K562 (cell line): ENCODE data around the gene ARHGAP33. TPM values are rescaled to one million over a fixed set of nuclear protein-coding genes. Genes with fewer than 3 reads are reported as not detected.

Experiments
- CBX5 ChIP-seq: IDR thresholded peaks from 2 replicates; pipeline ENCODE4 v1.6.1; 2014; ENCODE audit warnings: low read depth, borderline replicate concordance
- CHD4 ChIP-seq: fragments of 200-600 bp; sonication (generic); IDR thresholded peaks from 3 replicates; pipeline ENCODE4 v1.6.1; 2012; ENCODE audit warnings: low read depth, mild to moderate bottlenecking, mixed read lengths, low read length, inconsistent platforms; ENCODE audit not compliant: insufficient read depth, insufficient replicate concordance, poor library complexity, severe bottlenecking
- ETV6 ChIP-seq, 3 experiments: fragments of 150-350 bp in 1 of 3; sonication (generic) in 1 of 3; formaldehyde crosslinking in 1 of 3; IDR thresholded peaks; 2 replicates each; pipeline versions ENCODE4 v1.6.1 to v1.8.0; 2014 to 2022; ENCODE audit warnings: borderline replicate concordance in 2 of 3, low read depth in 2 of 3, antibody characterized with exemption in 1 of 3, low read length in 1 of 3, mild to moderate bottlenecking in 1 of 3, missing genetic modification reagents in 1 of 3
- FOS ChIP-seq: IDR thresholded peaks from 3 replicates; pipeline ENCODE4 v1.6.1; 2011; ENCODE audit not compliant: insufficient read length; ENCODE audit errors: extremely low read depth
- POLR2AphosphoS5 ChIP-seq: IDR thresholded peaks from 2 replicates; pipeline ENCODE4 v1.6.1; 2011; ENCODE audit warnings: mild to moderate bottlenecking, low read depth, low read length, moderate library complexity; ENCODE audit not compliant: control insufficient read depth, insufficient read depth
- ZBED1 ChIP-seq: IDR thresholded peaks from 2 replicates; pipeline ENCODE4 v1.6.1; 2014
- ZMIZ1 ChIP-seq, 2 experiments: fragments of 150-350 bp in 1 of 2; IDR thresholded peaks; 2 replicates each; pipeline ENCODE4 v1.6.1; 2012 to 2016; ENCODE audit warnings: low read depth in 2 of 2, low read length in 2 of 2, mild to moderate bottlenecking in 1 of 2, moderate library complexity in 1 of 2
- ZNF561 ChIP-seq: fragments of 450-650 bp; formaldehyde crosslinking; conservative IDR thresholded peaks from 2 replicates; pipeline ENCODE4 v1.4.0; 2020; ENCODE audit warnings: mild to moderate bottlenecking, moderate library complexity
- ZNF699 ChIP-seq: fragments of 250-450 bp; sonication (Bioruptor Pico); IDR thresholded peaks from 2 replicates; pipeline ENCODE4 v1.8.0; 2021; ENCODE audit warnings: mild to moderate bottlenecking, moderate library complexity; ENCODE audit not compliant: insufficient replicate concordance
- ZNF780A ChIP-seq: fragments of 250-450 bp; sonication (Bioruptor Pico); IDR thresholded peaks from 2 replicates; pipeline ENCODE4 v1.5.0; 2021; ENCODE audit warnings: mild to moderate bottlenecking
- polyA plus RNA-seq, 8 experiments: library from polyadenylated mRNA; depleted of rRNA in 4 of 8; stranded (reverse) in 5 of 8; unstranded in 3 of 8; fragments of >200 nt; fragmentation: Nextera tagmentation in 2 of 8; fragmentation: Illumina TruSeq in 1 of 8; extraction: Ambion mirVana in 2 of 8; extraction: Trizol in 1 of 8; gene quantifications; 2 replicates each; pipeline versions ENCODE4 v1.2.1 to v1.2.3, GENCODE V29; 2011 to 2014; ENCODE audit warnings: inconsistent platforms in 1 of 8, missing spikeins in 1 of 8
- total RNA-seq, 7 experiments: library from RNA; depleted of rRNA in 6 of 7; stranded (reverse); fragments of >200 nt in 6 of 7; fragmentation: Illumina TruSeq in 2 of 7; extraction: Trizol in 2 of 7; gene quantifications; 2 replicates each; pipeline versions ENCODE4 v1.2.1 to v1.2.3, GENCODE V29; 2011 to 2021; ENCODE audit warnings: low replicate concordance in 1 of 7
- TF ChIP-seq, protein P1 (sequence below): fragments of 450-650 bp; IDR thresholded peaks from 2 replicates; pipeline ENCODE4 v1.6.1; 2016; ENCODE audit warnings: mild to moderate bottlenecking, moderate library complexity

The ARHGAP33 gene
- total and polyA plus RNA-seq, 9 of the 15 experiments (the other 6 are each of a cell fraction or from before 2014, with no cell fraction given) = 0.06 to 26.6 (median 1.6) TPM; not detected in 1

DNA sequence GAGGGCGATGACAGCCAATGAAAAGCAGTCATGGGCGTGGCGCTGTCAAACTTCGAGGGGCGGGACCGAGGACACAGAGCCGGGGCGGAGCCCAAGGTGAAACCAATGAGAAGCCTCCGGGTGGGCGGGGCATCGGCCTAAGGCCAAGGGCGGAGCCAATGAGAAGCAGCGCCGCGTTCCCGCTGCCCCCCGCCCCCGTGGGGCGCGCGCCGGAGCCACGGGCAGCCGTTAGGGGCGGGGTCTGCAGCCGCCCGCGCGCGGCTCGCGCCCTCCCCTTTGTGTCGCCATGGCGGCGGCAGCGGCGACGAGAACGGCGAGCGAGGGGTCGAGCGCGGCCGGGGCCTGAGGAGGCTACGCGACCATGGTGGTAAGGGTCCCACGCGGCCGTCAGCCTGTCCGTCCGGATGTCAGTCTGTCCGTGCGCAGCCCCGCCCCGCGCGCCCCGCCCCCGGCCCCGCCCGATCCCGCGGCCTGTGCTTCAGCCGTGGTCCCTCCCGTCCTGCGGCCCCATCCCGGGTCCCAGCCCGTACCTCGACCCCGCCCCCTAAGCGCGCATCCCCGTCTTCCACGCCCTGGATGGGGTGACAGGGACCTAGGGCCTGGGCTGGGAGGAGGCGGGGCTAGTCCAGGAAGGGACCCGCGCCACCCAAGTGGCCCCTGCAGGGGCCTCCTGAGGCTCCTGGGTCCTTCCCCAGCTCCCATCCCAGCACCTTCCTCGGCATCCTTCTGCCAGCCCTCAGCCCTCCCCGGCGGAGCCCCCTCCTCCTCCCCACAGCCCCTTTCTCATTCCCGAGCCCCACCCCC is at the start of gene ARHGAP33 (continued):
- TF ChIP-seq ZNF699 (CRISPR knock-in tag) (no peak), CBX5 (no peak), POLR2AphosphoS5 (no peak), FOS (peak; percentile 64), ZNF780A (CRISPR knock-in tag) (no peak), ETV6 (IDR thresholded peaks at IDR 0.05; ENCODE audit: borderline replicate concordance in 1 of 2, low read depth in 2 of 2, low read length in 1 of 2) (no peak), ETV6 (CRISPR knock-in tag; IDR thresholded peaks at IDR 0.05; ENCODE audit: borderline replicate concordance) (no peak), ZNF561 (CRISPR knock-in tag) (no peak), ZBED1 (no peak), ZMIZ1 (IDR thresholded peaks at IDR 0.05; ENCODE audit: low read depth in 2 of 2, low read length in 2 of 2) (no peak), CHD4 (no peak)
- TF ChIP-seq, protein P1, sequence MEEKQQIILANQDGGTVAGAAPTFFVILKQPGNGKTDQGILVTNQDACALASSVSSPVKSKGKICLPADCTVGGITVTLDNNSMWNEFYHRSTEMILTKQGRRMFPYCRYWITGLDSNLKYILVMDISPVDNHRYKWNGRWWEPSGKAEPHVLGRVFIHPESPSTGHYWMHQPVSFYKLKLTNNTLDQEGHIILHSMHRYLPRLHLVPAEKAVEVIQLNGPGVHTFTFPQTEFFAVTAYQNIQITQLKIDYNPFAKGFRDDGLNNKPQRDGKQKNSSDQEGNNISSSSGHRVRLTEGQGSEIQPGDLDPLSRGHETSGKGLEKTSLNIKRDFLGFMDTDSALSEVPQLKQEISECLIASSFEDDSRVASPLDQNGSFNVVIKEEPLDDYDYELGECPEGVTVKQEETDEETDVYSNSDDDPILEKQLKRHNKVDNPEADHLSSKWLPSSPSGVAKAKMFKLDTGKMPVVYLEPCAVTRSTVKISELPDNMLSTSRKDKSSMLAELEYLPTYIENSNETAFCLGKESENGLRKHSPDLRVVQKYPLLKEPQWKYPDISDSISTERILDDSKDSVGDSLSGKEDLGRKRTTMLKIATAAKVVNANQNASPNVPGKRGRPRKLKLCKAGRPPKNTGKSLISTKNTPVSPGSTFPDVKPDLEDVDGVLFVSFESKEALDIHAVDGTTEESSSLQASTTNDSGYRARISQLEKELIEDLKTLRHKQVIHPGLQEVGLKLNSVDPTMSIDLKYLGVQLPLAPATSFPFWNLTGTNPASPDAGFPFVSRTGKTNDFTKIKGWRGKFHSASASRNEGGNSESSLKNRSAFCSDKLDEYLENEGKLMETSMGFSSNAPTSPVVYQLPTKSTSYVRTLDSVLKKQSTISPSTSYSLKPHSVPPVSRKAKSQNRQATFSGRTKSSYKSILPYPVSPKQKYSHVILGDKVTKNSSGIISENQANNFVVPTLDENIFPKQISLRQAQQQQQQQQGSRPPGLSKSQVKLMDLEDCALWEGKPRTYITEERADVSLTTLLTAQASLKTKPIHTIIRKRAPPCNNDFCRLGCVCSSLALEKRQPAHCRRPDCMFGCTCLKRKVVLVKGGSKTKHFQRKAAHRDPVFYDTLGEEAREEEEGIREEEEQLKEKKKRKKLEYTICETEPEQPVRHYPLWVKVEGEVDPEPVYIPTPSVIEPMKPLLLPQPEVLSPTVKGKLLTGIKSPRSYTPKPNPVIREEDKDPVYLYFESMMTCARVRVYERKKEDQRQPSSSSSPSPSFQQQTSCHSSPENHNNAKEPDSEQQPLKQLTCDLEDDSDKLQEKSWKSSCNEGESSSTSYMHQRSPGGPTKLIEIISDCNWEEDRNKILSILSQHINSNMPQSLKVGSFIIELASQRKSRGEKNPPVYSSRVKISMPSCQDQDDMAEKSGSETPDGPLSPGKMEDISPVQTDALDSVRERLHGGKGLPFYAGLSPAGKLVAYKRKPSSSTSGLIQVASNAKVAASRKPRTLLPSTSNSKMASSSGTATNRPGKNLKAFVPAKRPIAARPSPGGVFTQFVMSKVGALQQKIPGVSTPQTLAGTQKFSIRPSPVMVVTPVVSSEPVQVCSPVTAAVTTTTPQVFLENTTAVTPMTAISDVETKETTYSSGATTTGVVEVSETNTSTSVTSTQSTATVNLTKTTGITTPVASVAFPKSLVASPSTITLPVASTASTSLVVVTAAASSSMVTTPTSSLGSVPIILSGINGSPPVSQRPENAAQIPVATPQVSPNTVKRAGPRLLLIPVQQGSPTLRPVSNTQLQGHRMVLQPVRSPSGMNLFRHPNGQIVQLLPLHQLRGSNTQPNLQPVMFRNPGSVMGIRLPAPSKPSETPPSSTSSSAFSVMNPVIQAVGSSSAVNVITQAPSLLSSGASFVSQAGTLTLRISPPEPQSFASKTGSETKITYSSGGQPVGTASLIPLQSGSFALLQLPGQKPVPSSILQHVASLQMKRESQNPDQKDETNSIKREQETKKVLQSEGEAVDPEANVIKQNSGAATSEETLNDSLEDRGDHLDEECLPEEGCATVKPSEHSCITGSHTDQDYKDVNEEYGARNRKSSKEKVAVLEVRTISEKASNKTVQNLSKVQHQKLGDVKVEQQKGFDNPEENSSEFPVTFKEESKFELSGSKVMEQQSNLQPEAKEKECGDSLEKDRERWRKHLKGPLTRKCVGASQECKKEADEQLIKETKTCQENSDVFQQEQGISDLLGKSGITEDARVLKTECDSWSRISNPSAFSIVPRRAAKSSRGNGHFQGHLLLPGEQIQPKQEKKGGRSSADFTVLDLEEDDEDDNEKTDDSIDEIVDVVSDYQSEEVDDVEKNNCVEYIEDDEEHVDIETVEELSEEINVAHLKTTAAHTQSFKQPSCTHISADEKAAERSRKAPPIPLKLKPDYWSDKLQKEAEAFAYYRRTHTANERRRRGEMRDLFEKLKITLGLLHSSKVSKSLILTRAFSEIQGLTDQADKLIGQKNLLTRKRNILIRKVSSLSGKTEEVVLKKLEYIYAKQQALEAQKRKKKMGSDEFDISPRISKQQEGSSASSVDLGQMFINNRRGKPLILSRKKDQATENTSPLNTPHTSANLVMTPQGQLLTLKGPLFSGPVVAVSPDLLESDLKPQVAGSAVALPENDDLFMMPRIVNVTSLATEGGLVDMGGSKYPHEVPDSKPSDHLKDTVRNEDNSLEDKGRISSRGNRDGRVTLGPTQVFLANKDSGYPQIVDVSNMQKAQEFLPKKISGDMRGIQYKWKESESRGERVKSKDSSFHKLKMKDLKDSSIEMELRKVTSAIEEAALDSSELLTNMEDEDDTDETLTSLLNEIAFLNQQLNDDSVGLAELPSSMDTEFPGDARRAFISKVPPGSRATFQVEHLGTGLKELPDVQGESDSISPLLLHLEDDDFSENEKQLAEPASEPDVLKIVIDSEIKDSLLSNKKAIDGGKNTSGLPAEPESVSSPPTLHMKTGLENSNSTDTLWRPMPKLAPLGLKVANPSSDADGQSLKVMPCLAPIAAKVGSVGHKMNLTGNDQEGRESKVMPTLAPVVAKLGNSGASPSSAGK = no peak
